AG08395 (cell line): ENCODE data around the gene TARP.

Experiments
- DNase-seq: peaks from one replicate; pipeline ENCODE4 v3.0.0; 2012; ENCODE audit warnings: mixed read lengths, low spot score

Gene TARP

DNA sequence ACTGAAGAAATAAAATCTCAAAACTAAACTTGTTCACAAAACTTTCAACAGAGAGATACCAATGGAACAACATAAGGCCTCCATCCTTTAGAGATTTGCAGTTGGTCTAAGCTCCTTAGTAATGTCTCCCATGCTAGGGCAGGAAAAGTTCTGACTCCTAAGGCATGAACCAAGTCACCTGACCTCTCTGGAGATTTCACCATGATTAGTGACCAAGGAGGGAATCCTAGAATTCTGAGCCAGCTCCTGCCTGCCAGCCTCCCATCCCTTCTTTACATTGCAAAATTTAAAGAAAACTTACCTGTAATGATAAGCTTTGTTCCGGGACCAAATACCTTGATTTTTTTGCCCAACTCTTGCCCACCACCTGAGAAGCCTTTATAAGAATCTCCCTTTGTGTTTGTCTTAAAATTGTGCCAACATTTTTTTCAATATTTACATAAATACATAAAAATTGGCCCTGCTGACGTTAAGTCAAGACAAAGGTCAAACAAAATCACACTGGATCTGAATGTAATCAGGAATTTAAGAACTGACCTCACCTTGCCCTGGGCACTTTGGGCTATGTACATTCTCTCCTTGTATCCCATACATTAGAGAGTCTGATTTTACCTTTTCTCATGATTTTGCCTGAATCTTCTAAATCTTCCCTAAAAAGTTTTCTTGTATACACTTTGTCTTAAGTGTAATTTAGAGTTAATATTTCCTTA lies at the start of gene TARP:
TSS of gene TARP (minus strand) at position 351 of the 710 bp plus-strand sequence.
- no peak for DNase-seq

DNA sequence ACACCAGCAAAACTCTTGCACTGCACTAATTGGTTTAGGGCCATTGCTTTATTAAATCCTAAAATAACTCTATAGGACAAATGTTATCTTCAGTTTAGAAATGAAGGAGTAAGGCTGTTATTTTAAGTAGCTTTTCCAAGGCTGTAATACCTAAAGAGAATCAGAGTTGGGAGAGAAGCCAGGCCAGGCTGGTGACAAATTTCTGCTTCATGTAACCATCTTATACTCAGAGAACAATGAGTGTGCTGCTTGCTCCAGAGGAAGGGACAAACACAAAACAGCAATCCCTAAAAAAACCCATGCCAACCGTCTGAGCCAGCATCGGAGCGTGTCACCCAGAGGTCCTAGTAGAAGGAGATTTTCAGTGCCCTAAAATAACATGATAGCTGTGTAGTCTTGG lies 49.7 kb upstream of the TARP start:
- DNase-seq = peak; percentile 20

DNA sequence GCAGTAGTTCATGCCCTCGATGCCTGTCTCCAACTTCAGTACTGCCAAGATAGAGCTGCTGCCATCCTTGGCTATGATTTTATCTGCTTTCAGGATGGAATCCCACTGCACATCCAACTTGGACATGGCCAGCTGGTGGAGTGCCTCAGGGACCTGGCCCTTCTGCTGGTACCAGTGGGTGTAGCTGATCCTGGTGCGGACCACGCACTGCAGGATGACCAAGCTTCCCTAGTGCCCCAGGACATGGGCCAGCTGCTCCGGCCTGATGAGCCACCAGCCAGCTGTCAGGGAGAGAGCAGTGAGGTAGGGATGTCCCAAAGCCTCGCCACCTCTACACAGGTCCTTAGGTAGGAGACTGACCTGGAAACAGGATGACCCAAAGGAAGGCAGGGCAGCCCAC lies 49.0 kb upstream of the TARP start:
- DNase-seq = no peak

DNA sequence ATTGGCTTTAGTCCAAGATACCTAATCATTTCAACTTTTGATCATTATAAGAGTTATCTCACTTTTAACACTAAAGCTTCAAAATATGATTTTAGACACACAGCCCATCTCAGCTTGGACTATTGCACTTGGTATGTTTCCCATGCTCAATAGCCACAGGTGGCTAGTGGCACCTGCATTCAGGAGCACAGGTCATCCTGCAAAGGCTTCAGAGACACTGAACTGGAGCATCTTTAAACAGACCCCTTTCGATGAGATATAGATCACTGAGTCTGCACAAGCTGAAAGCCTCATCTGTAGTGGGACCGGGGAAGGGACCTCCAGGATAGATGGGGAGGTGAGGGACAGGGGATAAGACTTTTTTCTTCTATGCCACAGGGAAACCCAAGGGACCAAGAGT lies 48.5 kb upstream of the TARP start:
- no peak for DNase-seq

DNA sequence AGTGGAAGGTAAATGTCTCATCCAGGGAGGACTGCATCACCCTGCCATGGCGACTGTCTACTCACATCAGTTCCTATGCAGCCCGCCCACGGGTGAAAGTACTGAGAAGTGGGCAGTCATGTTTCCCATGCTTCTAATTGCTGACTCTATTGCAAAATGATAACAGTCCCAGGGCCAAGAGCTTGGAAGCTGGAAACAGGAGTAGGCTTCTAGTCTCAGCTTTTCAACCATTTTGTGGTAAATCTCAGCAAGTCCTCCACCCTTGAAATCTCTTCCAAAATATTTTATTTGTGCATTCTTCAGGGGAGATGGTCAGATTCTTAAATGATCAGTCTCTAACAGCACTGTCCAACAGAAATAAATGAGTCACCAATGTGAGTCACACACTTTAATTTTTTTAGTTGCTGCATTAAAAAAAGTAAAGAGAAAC lies 48.1 kb upstream of the TARP start:
- DNase-seq = peak; percentile 85

DNA sequence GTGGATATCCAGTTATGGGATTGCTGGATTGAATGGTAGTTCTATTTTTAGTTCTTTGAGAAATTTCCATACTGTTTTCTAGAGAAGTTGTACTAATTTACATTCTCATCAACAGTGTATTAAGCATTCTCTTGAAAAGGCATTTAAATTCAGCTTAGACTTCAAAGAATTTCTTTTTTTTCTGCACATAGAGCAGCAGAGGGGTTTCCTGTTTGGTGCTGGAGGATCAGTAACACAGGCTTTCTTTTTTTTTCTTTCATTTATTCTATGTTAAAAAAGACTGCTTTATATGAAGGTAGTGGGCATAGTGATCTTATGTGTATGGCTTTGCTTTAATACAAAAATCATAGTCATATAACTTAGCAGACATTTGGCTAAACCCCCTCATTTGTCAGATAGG lies 47.6 kb upstream of the TARP start:
- DNase-seq = no peak

DNA sequence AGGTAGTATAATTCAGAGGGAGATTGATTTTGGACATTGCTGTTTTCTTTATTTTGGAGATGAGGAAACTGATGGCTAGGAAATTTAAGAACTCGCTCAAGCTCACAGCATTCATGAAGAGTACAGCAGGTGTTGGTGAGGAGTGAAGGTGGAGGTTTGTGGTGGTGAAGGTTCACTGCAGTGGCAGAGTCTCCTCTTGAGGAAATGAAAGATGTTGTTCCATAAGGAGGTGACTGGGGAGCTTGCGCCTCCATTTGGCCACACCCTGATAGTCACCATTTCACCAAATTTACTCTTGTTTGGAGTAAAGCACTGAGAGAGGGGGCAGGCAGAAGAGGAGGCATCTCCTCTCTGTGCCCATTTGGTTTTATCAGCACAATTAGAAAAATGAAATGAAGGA lies 46.4 kb upstream of the TARP start:
- DNase-seq = no peak

DNA sequence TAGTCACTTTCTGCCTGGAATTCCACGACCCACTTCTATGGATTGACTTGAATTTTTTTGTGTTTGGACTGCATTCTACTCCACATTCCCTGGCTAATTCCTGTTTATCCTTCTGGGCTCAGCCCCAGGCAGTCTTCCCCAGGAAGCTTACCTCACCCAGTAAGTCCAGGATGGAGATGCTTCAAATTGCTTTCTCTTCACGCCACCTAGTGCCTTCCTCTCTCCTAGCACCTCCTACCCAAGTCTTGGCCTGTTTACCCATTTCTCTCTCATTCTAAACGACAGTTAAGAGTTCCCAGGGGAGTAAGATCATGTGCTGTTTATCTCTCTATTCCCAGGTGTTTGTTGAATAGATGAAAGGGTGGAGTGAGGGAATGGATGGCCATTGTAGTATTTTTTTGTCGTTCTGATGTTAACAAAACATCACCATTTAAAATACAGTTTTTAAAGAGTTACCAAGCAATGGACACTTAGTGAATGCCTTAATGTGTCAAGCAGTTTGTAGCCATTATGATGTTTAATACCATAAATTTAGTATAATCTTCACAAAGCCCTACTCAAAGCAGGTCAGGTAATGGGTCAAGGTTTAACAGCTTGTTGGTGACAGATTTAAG lies 45.5 kb upstream of the TARP start:
- peak; percentile 87 for DNase-seq

DNA sequence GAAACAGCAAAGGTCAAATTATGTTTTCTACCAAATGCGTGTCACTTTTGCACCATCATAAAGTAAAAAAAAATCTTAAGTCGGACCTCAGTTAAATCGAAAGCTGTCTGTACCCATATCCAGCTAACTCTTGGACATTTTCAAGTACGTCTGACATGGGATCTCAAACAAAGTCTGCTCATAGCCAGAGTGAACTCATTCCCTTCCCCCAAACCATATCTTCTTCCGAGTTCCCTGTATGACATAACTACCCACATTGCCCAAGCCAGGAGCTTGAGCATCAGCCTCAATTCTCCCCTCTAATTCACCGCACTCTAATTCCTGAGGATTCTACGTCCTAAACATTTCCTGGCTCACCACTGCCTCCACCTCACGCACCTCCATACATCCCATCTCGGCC lies 44.8 kb upstream of the TARP start:
- no peak for DNase-seq

DNA sequence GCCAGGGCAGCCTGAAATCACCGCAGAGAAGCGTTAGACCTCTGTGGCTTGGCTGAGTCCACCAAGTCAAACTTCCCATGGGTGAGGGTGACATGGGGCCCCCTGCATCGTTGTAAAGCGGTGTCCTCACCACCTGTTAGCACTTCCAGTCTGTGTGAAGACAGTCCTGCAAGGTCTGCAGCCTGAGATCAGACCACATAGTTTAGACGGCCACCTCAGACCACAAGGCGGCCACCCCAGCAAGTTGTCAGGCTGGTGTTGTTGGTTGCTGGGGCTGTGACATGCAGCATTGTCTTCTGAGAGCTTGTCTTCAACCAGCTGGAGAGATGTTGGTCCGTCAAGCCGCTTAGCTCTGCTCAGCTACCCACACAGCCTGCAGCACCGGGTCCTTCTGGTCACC lies 44.1 kb upstream of the TARP start:
- no peak for DNase-seq

DNA sequence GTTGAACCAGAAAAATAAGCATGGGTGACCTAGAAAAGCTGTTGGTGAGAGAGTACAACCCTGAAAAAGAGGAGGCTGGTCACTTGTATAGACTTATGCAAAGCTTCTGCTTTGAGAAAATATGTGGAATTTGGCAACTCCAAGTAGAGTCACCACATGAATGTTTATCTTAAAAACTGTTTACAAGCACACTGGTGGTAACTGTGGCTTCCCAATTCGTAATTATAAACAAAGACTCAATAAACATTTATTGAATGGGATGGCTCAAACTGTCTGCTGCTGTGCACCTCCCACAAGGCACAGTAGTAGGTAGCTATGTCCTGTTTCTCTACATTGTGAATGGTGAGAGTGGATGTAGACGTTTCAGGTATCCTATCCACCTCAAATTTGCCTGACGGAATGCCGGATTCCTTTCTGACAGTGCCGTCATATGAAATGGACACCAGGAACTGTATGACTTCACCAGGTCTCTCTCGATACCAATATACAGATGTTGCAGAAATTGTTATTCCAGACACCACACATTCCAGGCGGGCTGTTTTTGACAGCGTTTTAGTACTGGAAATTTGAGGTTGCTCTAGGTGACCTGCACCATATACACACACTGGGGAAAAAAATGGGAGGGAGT lies 43.4 kb upstream of the TARP start:
- DNase-seq = peak; percentile 48

DNA sequence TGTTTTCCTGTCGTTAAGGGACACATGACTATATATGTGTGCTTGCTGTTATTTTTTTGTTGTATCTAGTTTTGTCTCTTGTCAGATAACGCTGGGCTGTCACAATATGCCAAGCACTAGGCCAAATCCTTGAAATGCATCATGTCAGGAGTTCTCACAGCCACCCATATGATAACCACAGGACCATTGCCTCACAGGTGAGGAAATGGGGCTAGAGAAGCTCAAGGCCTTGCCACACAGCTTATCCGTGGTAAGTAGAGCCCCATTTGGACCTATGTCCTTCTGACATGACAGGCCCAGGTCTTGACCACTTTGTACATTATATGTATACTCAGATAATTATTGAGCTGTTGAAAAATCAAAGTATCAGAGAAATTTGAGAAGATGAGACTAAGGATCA lies 42.0 kb upstream of the TARP start:
- DNase-seq = no peak

DNA sequence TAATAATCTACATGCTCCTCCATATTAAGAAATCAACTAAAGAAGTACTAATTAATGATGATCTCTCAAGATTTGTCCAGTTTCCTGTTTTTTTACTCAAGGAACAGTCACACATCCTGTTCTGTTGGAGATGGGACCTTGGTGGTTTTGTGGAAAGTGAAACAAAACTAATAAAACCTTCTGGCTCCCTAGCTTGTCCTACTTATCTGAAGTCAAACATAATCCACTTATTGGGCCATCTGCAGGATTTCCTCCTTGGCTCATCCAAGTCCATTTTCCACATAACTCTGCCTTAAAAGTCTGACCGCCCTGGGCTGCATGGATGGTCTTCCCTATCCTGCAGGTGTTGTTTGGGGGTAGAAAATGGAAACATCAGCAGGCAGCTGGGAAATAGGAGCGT lies 39.4 kb upstream of the TARP start:
- DNase-seq = no peak

DNA sequence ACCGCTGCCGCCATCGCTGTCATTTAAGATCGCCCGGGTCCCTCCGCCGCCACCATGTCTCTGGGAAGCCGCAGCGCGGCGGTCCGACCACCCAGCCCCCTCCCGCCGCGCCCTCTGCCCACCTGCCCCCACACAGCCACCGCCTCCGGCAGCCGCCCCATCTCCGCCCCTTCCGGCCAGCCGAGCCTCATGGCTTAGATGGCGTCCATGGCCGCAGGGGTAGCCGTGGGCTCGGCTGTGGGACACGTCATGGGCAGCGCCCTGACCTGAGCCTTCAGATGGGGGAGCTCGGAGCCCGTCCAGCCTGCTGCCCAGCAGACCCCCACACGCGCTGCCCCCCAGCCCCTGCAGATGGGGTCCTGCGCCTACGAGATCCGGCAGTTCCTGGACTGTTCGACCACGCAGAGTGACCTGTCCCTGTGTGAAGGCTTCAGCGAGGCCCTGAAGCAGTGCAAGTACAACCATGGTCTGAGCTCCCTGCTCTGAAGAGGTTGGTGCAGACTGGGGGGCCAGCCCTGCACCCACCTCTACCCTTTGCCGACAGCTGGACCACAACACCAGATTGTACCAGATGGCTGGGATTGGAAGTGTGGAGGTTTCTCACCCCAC lies 38.0 kb upstream of the TARP start:
- DNase-seq = no peak

DNA sequence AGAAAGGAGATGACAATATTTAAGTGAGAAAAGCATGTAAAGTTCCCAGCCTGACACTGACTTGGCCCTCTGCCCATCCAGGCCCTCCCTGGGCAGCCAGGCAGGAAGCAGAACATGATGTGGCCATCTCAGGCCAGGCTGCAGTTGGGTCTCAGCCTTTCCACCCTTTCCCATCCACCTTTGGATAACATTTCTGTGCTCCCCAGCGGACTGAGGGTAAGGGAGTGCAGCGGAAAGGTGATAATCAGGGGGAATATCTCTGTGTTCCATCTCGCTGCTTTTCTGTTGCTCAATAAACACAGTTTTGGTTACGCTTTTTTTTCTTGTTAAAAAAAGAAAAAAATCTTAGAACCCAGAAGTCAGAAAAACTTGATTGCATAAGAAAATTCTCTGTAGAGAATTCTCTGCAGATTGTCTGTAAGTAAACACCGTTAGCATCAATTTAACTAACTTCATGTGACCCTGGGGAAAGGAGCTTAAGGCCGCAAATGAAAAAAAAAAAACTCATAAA lies 37.2 kb upstream of the TARP start:
- no peak for DNase-seq

DNA sequence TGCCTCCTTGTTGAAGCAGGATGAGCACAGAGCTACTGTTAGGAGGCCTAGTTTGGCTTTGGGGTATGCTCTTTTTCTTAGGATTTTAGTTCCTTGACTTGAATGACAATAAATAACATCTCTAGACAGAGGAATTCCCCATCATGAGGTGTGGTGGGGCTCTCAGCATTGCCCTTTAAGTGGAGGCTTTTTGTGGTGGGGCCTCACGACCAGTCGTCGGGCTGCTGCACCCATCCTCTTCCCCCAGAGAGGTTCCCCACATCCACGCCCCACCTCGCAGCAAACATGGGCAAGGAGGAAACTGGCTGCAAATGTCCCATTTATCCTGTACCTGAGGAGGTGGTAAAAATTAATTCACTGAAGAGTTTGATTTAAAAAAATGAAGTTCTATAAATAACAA lies 36.1 kb upstream of the TARP start:
- no peak for DNase-seq

DNA sequence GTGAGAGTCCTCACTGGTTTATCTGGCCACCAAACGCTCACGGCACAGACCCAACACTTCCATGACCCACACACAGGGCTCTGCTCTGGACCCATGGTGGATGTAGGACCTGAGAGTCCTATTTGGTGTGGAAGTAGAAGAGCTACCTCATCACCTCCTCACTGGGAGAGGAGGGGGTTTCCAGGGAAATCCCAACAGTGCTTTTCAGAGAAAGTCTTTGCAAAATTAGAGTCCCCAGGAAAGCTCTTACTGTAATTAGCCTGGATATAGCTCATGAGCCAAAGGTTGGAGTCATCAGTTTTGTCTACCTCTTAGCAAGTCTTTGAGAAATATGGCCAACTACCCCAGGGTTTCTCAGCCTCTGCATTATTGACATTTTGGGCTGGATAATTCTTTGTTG lies 34.7 kb upstream of the TARP start:
- DNase-seq = no peak

DNA sequence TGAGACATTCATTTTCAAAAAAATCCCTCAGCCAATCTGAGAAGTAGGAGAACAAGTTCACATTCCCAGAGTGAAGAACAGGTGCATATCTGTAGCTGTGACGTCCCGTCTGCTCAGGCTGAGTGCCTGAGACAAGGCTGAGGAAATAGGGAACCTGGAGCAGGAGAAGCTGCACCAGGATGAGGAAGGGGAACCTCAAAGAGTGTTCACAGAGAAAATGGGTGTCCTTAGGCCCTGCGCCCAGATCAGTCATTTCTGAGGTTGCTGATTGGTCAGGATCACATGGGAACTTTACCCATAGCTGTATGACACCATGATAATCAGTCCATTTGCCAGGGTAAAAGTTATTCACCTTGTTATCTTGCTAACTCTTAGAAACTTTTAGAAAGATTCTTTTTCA lies 34.2 kb upstream of the TARP start:
- no peak for DNase-seq

DNA sequence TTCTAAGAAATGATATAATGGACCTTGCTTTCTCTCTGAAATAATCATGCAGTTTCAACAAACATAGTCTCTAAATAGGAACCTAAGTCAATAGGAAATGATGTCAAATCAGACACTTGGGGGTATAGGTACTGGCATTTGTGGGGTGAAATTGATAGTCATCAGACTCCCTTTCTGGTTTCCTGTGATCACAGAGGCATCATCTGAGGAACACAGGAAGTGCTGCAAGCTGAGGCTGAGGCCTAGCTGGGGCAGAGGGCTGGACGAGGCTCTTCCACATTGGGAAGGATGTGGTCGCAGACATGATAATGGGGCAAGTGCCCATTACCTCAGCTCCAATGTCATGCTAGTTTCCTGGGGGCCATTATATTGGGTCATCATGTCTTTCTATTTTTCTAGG lies 33.5 kb upstream of the TARP start:
- no peak for DNase-seq

DNA sequence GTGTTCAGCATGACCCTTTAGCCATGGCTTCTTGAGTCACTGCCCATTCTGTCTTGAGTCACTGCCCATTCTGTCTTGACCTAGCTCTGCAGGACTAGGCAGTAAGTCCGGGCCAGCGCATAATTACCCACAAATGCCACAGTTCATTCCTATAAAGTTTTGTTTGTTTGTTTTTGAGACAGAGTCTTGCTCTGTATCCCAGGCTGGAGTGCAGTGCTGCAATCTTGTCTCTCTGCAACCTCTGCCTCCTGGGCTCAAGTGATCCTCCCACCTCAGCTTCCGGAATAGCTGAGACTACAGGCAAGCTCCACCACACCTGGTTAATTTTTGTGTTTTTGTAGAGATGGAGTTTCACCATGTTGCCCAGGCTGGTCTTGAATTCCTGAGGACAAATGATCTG lies 32.7 kb upstream of the TARP start:
- no peak for DNase-seq

DNA sequence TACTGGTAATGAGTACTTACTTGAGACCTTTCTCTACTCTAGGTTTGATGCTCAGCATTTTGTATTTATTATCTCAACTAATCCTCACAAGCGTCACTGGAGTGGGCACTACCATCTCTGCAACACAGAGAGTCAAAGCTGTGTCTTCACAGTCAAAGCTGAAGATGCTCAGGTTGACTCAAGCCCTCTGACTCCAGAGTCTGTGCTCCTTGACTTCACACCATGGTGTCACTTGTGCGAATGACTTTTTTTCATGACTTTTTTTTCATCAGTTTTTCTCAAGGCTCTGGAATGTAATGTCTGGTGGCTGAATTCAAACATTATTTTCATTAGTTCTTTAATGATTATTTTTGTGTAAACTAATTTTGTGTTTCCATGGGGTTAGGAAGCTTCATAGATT lies 30.4 kb upstream of the TARP start:
- DNase-seq = no peak

DNA sequence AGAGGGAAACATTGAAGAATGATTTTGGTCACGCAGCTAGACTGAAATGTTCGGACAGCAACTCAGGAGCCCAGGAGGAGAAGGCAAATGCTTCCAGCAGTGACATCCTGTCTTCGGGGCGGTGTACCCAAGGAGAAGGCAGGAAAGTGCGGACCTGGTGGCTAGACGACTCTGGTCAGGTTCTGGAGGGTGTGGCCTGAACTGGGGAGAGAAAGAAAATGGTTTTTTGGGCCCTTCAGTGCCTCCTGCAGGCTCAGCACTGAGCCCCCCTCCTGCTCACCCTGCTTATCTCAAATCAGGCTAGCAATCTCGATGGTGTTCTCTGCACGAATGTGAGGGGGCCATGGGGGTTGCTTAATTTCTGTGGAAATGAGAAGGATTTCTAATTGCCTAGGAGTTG lies 26.7 kb upstream of the TARP start:
- no peak for DNase-seq

DNA sequence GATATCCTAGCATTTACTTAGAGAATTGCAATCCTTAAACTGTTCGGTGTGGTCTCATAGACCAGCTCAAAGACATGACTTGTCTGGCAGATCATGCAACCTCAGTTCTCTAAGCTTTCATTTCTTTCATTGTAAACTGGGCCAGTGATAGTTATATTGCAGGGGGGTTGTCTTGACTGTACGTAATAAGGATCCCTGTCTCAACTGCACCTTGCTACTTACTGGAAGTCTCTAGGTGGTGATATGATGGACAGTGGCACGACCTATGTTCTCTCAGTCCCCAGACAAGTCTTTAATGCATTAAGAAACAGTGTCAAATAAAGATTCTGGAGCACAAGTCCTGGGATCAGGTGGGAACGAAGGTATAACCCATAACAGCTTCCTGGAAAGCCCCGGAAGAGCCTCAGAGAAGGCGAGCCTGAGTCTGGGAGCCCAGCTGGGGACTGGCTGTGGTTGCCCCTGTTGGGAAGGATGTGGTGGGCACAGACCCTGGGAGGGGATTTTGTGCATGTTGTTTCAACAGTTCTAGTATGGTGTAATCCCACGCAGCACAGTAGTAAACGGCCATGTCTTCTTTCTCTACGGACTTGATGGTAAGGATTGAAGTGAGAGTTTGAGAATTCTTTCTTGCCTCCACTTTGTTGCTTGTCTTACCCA lies 26.0 kb upstream of the TARP start:
- DNase-seq = no peak
